ENCODE data around the gene CRHR2. TPM values are rescaled to one million over a fixed set of nuclear protein-coding genes. Genes with fewer than 3 reads are reported as not detected.

Gene CRHR2
- total RNA-seq, 1 experiment from 2014 or later: not detected

GRCh38 chr7:30616318-30616717 lies 65.9 kb downstream of the CRHR2 start:
- no peak overlapping the region for H3K4me3 Mint-ChIP-seq (ENCODE audit: unreplicated experiment)
- H3K36me3 Mint-ChIP-seq (ENCODE audit: insufficient read depth, unreplicated experiment): peaks cover 99% of the 10 kb centered on the region
- H3K27me3 Mint-ChIP-seq (ENCODE audit: insufficient read depth, unreplicated experiment): no peaks in the 10 kb centered on the region
- Histone ChIP-seq H3K36me3 (ENCODE audit: control insufficient read depth, insufficient read depth, low read length) (0 out of 2 replicates have a peak, but pooled peaks cover 1% of the 10 kb centered on the region), H3K4me1 (no peaks in the 10 kb centered on the region), H3K9me3 (no peaks in the 10 kb centered on the region), H3K4me3 (ENCODE audit: low read depth, low read length) (no peak overlapping the region), H3K27me3 (replicated peaks; ENCODE audit: control insufficient read depth, insufficient read depth, low read length) (no peaks in the 10 kb centered on the region)
- TF ChIP-seq, protein P1, sequence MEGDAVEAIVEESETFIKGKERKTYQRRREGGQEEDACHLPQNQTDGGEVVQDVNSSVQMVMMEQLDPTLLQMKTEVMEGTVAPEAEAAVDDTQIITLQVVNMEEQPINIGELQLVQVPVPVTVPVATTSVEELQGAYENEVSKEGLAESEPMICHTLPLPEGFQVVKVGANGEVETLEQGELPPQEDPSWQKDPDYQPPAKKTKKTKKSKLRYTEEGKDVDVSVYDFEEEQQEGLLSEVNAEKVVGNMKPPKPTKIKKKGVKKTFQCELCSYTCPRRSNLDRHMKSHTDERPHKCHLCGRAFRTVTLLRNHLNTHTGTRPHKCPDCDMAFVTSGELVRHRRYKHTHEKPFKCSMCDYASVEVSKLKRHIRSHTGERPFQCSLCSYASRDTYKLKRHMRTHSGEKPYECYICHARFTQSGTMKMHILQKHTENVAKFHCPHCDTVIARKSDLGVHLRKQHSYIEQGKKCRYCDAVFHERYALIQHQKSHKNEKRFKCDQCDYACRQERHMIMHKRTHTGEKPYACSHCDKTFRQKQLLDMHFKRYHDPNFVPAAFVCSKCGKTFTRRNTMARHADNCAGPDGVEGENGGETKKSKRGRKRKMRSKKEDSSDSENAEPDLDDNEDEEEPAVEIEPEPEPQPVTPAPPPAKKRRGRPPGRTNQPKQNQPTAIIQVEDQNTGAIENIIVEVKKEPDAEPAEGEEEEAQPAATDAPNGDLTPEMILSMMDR (IDR thresholded peaks at IDR 0.05; ENCODE audit: insufficient read depth in 1 of 2, low read depth in 1 of 2, low read length in 1 of 2, severe bottlenecking in 1 of 2, unreplicated experiment in 1 of 2): no peak
- no peaks in the 10 kb centered on the region for H3K4me1 Mint-ChIP-seq (ENCODE audit: low read depth, unreplicated experiment)
- no peaks in the 10 kb centered on the region for H3K9me3 Mint-ChIP-seq (ENCODE audit: unreplicated experiment)
- no peak overlapping the region for H3K27ac Mint-ChIP-seq (ENCODE audit: unreplicated experiment)
- ChIA-PET POLR2A (no interaction called here), CTCF (interaction anchor here (0.7 kb wide), 1 partner anchor 125 kb away, joined by 3 read pairs; no protein-coding TSS in a partner anchor)
- no peak for DNase-seq
- intact Hi-C loops (cut with micrococcal nuclease; ENCODE audit: unreplicated experiment): no loop called here
- no TSS peak for BruUV-seq (replicated peaks)

DNA sequence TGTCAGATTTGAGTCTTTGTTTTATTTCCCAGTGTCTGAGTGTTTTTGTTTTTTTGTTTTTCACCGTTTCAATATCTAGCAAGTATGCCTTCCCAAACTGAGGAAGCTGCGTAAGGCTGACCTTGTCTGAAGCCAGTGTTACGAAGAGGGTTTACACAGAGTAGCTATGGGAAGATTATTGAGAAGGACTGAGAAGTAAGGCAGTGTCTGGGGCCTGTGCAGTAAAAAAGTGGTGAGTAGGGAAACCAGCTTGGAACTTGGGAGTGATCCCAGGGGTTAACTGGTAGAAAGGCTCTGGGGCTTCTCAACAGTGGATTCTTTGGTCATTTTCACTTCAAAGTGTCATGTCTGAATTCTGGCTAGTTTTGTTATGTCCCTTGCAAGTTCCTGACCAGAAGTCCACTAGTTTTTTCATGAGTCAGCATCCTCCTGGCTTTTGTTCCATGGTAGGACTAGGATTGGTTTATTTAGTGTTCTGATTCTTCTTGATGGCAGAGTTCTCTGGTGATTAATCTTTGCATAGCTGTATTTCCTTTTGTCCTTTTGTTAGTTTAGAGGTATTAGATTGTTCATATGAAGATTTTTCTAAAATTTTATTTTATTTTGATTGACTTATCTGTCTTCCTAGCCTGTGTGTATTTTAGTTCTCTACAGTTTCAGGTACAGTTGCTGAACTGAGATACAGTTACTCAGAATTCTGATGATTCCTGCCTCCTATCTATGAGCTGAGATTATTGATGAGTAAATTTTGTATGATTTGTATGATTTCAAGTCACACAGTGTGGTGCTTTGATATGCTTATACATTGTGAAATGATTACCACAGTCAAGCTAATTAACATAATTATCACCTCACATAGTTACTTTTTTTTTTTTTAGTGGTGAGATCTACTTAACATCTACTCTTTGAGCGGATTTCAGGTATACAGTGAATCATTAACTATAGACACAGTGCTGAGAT lies 68.6 kb downstream of the CRHR2 start:
- intact Hi-C loops (cut with micrococcal nuclease; ENCODE audit: unreplicated experiment): no loop called here
- no peaks in the 10 kb centered on the region for H3K9me3 ChIP-seq
- no peak for DNase-seq
- H3K36me3 ChIP-seq (ENCODE audit: control insufficient read depth, insufficient read depth, low read length): 0 out of 2 replicates have a peak, but pooled peaks cover 1% of the 10 kb centered on the region
- Mint-ChIP-seq H3K9me3 (ENCODE audit: unreplicated experiment) (no peaks in the 10 kb centered on the region), H3K4me3 (ENCODE audit: unreplicated experiment) (no peak overlapping the region), H3K36me3 (ENCODE audit: insufficient read depth, unreplicated experiment) (peaks cover 95% of the 10 kb centered on the region), H3K27ac (ENCODE audit: unreplicated experiment) (no peak overlapping the region), H3K27me3 (ENCODE audit: insufficient read depth, unreplicated experiment) (no peaks in the 10 kb centered on the region), H3K4me1 (ENCODE audit: low read depth, unreplicated experiment) (no peaks in the 10 kb centered on the region)
- no peak overlapping the region for H3K4me3 ChIP-seq (ENCODE audit: low read depth, low read length)
- ChIA-PET POLR2A (interaction anchor here (0.6 to 0.9 kb wide), 2 partner anchors 19 to 577 kb away, joined by 3 to 4 read pairs; partner anchors contain the start of gene GARS1), CTCF (no interaction called here)
- no TSS peak for BruUV-seq (replicated peaks)
- TF ChIP-seq, protein P1 (IDR thresholded peaks at IDR 0.05; ENCODE audit: insufficient read depth in 1 of 2, low read depth in 1 of 2, low read length in 1 of 2, severe bottlenecking in 1 of 2, unreplicated experiment in 1 of 2): no peak
- no peaks in the 10 kb centered on the region for H3K4me1 ChIP-seq
- H3K27me3 ChIP-seq (replicated peaks; ENCODE audit: control insufficient read depth, insufficient read depth, low read length): no peaks in the 10 kb centered on the region

DNA sequence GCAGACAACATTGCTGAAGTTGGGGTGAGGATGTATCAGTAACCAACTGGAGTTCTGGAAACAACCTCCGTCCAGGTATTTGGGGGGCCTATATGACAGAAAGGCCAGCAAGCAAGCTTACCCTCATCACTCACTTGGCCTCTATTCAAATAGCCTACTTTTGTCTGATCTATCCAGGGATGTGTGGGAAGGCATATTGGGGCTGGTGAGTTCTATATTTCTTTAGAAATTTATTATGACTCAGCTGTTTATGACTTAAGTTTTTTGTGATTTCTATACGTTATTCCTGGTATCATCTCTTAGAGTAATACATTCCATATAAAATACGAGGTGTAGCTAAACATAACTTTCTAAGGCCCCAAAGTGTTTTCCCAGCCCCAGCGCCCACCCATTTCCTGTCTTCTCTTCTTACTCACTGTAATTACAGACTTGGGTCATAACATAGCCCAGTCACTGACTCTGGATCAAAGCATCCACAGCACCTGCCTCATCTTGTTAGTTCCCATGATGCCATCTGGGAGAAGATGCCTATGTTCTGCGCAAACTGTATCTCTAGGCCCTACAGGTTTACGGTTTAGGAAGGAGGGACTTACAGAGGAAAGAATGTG lies 69.5 kb downstream of the CRHR2 start:
- no peaks in the 10 kb centered on the region for H3K4me1 Mint-ChIP-seq (ENCODE audit: low read depth, unreplicated experiment)
- TF ChIP-seq, protein P1 (IDR thresholded peaks at IDR 0.05; ENCODE audit: insufficient read depth in 1 of 2, low read depth in 1 of 2, low read length in 1 of 2, severe bottlenecking in 1 of 2, unreplicated experiment in 1 of 2): no peak
- H3K27ac Mint-ChIP-seq (ENCODE audit: unreplicated experiment): no peak overlapping the region
- intact Hi-C loops (cut with micrococcal nuclease; ENCODE audit: unreplicated experiment): no loop called here
- no peaks in the 10 kb centered on the region for H3K27me3 Mint-ChIP-seq (ENCODE audit: insufficient read depth, unreplicated experiment)
- Histone ChIP-seq H3K4me3 (ENCODE audit: low read depth, low read length) (no peak overlapping the region), H3K9me3 (no peaks in the 10 kb centered on the region), H3K4me1 (no peaks in the 10 kb centered on the region), H3K27me3 (replicated peaks; ENCODE audit: control insufficient read depth, insufficient read depth, low read length) (no peaks in the 10 kb centered on the region), H3K36me3 (ENCODE audit: control insufficient read depth, insufficient read depth, low read length) (0 out of 2 replicates have a peak, but pooled peaks cover 1% of the 10 kb centered on the region)
- ChIA-PET POLR2A (interaction anchor here (0.6 to 0.9 kb wide), 2 partner anchors 18 to 577 kb away, joined by 3 to 4 read pairs; partner anchors contain the start of gene GARS1), CTCF (no interaction called here)
- peaks cover 95% of the 10 kb centered on the region for H3K36me3 Mint-ChIP-seq (ENCODE audit: insufficient read depth, unreplicated experiment)
- no peak overlapping the region for H3K4me3 Mint-ChIP-seq (ENCODE audit: unreplicated experiment)
- H3K9me3 Mint-ChIP-seq (ENCODE audit: unreplicated experiment): no peaks in the 10 kb centered on the region
- no TSS peak for BruUV-seq (replicated peaks)
- no peak for DNase-seq

All from Caco-2 (cell line).